Kidney (tissue), 14 donors: Measurements from ENCODE around the gene PPP6C. TPM values are rescaled to one million over a fixed set of nuclear protein-coding genes. Genes with fewer than 3 reads are reported as not detected.

ENCODE experiments used
- DNase-seq, 5 donors: peaks; one replicate each; pipeline ENCODE4 v3.0.0-alpha.2; 2013 to 2020
- FAIRE-seq: peaks from 2 replicates; lab custom pipeline; 2012; peaks lifted over from hg19 to GRCh38; lab: Jason Lieb, UNC
- H3K27ac ChIP-seq, 2 donors: one replicate each; pipeline ENCODE4 v1.7.0; 2013; ENCODE audit warnings: low read depth in 2 of 2, low read length in 2 of 2, inconsistent platforms in 1 of 2
- H3K27me3 ChIP-seq: one replicate; pipeline ENCODE4 v1.7.1; 2013; ENCODE audit warnings: low read length, inconsistent platforms; ENCODE audit not compliant: control insufficient read depth, insufficient read depth
- H3K36me3 ChIP-seq, 3 donors: one replicate each; pipeline versions ENCODE4 v1.7.0 to v1.7.1; 2013; ENCODE audit warnings: low read length in 3 of 3, control low read depth in 1 of 3, inconsistent platforms in 1 of 3; ENCODE audit not compliant: insufficient read depth in 3 of 3, control insufficient read depth in 2 of 3
- H3K4me1 ChIP-seq, 3 donors: one replicate each; pipeline versions ENCODE4 v1.7.0 to v1.7.1; 2013; ENCODE audit warnings: low read length in 3 of 3, inconsistent platforms in 1 of 3, low read depth in 1 of 3; ENCODE audit not compliant: control insufficient read depth in 2 of 3, insufficient read depth in 2 of 3
- H3K4me3 ChIP-seq, 3 donors: one replicate each; pipeline versions ENCODE4 v1.7.0 to v1.8.1; 2013; ENCODE audit warnings: low read length in 3 of 3, control low read depth in 1 of 3, inconsistent platforms in 1 of 3
- H3K9ac ChIP-seq, 3 donors: one replicate each; pipeline versions ENCODE4 v1.7.0 to v1.7.1; 2013; ENCODE audit warnings: low read length in 3 of 3, control low read depth in 1 of 3, inconsistent platforms in 1 of 3
- H3K9me3 ChIP-seq, 3 donors: one replicate each; pipeline versions ENCODE4 v1.7.0 to v1.7.1; 2013; ENCODE audit warnings: low read length in 3 of 3, control low read depth in 1 of 3, inconsistent platforms in 1 of 3; ENCODE audit not compliant: control insufficient read depth in 2 of 3, insufficient read depth in 1 of 3
- intact Hi-C: fragments of 100-400 bp; cut with DNase I; formaldehyde crosslinking; loops from one replicate; pipeline ENCODE4 v1.11.1; 2022
- polyA plus RNA-seq: library from polyadenylated mRNA; stranded (reverse); fragments of 350-450 nt; fragmentation: Illumina TruSeq; extraction: RNeasy Lipid Tissue Mini Kit (QIAGEN cat#74804); gene quantifications from one replicate; pipeline ENCODE4 v1.2.3, GENCODE V29; 2014; ENCODE audit warnings: low read depth, low replicate concordance; ENCODE audit not compliant: insufficient read depth
- total RNA-seq: library from RNA; stranded (reverse); fragmentation: NEBNext Ultra II Directional; extraction: Animal tissue kit (Norgen Biotek cat#: 25700); gene quantifications from one replicate; pipeline ENCODE4 v1.2.1, GENCODE V29; 2021
- TF ChIP-seq, protein P1 (sequence below): IDR thresholded peaks from 3 replicates; pipeline ENCODE4 v1.5.1; 2012; ENCODE audit warnings: mild to moderate bottlenecking, moderate library complexity, borderline replicate concordance; ENCODE audit not compliant: insufficient read depth; ENCODE audit errors: extremely low read depth
- donor health status: control.
- donor health status: control.
- donor health status: control.
- donor health status: control.
- donor health status: control.
- donor health status: DM: yes; HTN: yes; CAD: no.
- donor health status: Normal renal cell carcinoma (clear cell type).

The PPP6C gene
- total and polyA plus RNA-seq, 2 donors from 2014 or later, result 30.4 to 43.9 TPM

DNA sequence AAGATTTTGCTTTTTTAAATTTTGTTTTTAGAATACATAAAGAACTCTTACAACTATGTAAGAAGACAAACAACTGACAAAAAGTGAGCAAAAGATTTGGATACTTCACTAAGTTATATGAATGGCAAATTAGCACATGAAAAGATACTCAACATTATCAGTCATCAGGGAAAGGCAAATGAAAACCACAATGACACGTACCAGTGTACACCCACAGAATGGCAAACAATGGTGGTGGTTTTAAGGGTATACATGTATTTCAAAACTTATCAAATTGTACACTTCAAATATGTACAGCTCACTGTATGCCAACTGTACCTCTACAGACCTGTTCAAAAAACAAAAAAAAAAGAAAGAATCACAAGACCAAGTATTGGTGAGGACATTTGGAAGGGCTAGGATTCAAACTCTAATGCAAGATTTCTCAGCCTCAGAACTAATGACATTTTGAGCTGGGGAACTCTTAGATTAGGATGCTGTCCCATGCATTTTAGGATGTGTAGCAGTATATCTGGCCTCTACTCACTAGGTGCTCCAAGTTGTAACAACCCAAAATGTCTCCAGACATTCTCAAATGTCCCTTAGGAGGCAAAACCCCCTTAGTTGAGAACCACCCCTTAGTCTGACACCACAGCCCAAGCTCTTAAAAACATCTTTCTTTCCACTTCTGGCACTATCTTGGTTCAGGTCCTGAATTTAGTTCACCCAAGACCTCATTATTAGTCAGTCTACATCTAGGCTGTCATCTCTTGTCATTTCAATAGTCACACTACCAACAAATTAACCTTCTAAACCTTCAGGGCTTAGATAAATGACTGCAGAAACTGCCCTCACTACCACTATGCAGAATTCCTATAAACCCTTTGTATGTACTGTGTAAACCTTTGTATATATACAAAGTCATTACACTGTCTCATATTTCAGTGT, 55.9 kb downstream of the PPP6C start:
- no peaks in the 10 kb centered on the region for H3K27me3 ChIP-seq
- no peaks in the 10 kb centered on the region for H3K36me3 ChIP-seq
- no peak for DNase-seq
- H3K4me1 ChIP-seq, result no peaks in the 10 kb centered on the region
- FAIRE-seq, result no peak
- no peak overlapping the region for H3K27ac ChIP-seq
- no peak overlapping the region for H3K4me3 ChIP-seq
- intact Hi-C loops, result no loop called here
- TF ChIP-seq, protein P1, sequence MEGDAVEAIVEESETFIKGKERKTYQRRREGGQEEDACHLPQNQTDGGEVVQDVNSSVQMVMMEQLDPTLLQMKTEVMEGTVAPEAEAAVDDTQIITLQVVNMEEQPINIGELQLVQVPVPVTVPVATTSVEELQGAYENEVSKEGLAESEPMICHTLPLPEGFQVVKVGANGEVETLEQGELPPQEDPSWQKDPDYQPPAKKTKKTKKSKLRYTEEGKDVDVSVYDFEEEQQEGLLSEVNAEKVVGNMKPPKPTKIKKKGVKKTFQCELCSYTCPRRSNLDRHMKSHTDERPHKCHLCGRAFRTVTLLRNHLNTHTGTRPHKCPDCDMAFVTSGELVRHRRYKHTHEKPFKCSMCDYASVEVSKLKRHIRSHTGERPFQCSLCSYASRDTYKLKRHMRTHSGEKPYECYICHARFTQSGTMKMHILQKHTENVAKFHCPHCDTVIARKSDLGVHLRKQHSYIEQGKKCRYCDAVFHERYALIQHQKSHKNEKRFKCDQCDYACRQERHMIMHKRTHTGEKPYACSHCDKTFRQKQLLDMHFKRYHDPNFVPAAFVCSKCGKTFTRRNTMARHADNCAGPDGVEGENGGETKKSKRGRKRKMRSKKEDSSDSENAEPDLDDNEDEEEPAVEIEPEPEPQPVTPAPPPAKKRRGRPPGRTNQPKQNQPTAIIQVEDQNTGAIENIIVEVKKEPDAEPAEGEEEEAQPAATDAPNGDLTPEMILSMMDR, result no peak
- peaks cover 0 to 2% (median 0%) of the 10 kb centered on the region in 3 donors for H3K9me3 ChIP-seq
- no peak overlapping the region for H3K9ac ChIP-seq

DNA sequence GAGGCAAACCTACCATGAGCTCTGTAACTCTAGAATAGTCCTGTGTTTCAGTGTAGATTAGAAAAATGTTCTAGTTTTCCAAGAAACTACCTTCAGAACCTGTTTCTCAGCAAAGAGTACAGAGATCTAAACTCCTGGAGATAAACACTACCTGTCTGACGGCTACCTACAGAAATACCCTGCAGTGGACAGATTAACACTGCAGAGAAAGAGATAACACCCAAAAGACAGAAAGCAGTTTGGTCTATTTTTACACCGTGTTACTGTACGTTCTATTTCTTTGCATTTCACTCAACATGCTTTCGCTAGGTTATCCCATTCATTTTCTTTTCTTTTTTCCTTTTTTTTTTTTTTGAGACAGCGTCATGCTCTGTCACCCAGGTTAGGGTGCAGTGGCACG, 57.8 kb downstream of the PPP6C start:
- no peak for DNase-seq
- no peaks in the 10 kb centered on the region for H3K4me1 ChIP-seq

DNA sequence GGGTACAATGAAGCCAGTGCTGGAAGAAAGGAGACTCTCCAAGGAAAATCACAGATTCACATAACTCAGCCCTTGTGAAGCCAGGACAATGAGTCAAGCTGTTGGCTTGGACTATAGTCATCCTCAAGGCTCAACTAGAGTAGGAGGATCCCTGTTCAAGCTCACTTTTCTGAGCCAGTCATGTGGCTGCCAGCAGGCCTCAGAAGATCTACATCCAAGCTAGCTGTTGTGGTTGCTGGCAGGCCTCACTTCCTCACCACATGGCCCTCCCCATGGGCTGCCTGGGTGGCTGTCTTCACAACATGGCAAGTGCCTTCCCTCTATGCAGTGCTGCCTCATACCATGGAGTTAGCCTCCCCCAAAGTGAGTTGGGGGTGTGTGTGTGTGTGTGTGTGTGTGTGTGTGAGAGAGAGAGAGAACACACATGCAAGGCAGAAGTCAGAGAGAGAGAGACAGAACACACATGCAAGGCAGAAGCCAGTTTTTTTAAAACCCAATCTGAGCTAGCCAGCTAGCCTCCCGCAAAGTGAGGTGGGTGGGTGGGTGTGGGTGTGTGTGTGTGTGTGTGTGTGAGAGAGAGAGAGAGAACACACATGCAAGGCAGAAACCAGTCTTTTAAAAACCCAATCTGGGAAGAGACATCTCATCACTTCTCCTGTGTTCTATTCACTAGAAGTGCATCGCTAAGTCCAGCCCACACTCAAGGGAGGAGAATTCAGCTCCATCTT, 63.4 kb downstream of the PPP6C start:
- FAIRE-seq, result no peak
- intact Hi-C loops, result no loop called here
- H3K9ac ChIP-seq, result no peak overlapping the region

More for the DNA sequence above, 57.8 kb downstream of the PPP6C start:
- FAIRE-seq, result no peak
- Histone ChIP-seq H3K27ac (no peak overlapping the region), H3K27me3 (no peaks in the 10 kb centered on the region), H3K9ac (no peak overlapping the region), H3K36me3 (no peaks in the 10 kb centered on the region), H3K9me3 (peaks cover 0 to 2% (median 0%) of the 10 kb centered on the region in 3 donors), H3K4me3 (no peak overlapping the region)
- intact Hi-C loops, result no loop called here
- TF ChIP-seq, protein P1, result no peak

More for the DNA sequence above, 63.4 kb downstream of the PPP6C start:
- no peaks in the 10 kb centered on the region for H3K36me3 ChIP-seq
- H3K4me3 ChIP-seq, result no peak overlapping the region
- DNase-seq, result peak in 2 of 5 donors; percentile 28 to 90
- H3K9me3 ChIP-seq, result no peaks in the 10 kb centered on the region
- H3K27me3 ChIP-seq, result no peaks in the 10 kb centered on the region
- TF ChIP-seq, protein P1, result no peak
- H3K4me1 ChIP-seq, result peaks cover 0 to 4% (median 0%) of the 10 kb centered on the region in 3 donors
- no peak overlapping the region for H3K27ac ChIP-seq
